H9 (cell line): ENCODE measurements around the gene RAD18. TPM values are rescaled to one million over a fixed set of nuclear protein-coding genes. Genes with fewer than 3 reads are reported as not detected.

Experiments
- DNase-seq: peaks from one replicate; pipeline ENCODE4 v3.0.0-alpha.2; 2017
- H2AFZ ChIP-seq: one replicate; pipeline ENCODE4 v1.6.1; 2013; ENCODE audit warnings: mild to moderate bottlenecking, low read length, control low read depth, moderate library complexity
- H2AK5ac ChIP-seq: 2 replicates; pipeline ENCODE4 v1.6.1; 2013; ENCODE audit warnings: low read length, control low read depth, mixed read lengths; ENCODE audit not compliant: insufficient read length
- H2BK120ac ChIP-seq: one replicate; pipeline ENCODE4 v1.6.1; 2013; ENCODE audit warnings: low read depth, mild to moderate bottlenecking, low read length, control low read depth, inconsistent platforms; ENCODE audit not compliant: poor library complexity, severe bottlenecking
- H2BK12ac ChIP-seq: 2 replicates; pipeline ENCODE4 v1.6.1; 2013; ENCODE audit warnings: low read length, control low read depth, mixed read lengths, low read depth; ENCODE audit not compliant: insufficient read length
- H2BK15ac ChIP-seq: 2 replicates; pipeline ENCODE4 v1.6.1; 2013; ENCODE audit warnings: low read depth, low read length, control low read depth
- H2BK20ac ChIP-seq: one replicate; pipeline ENCODE4 v1.6.1; 2013; ENCODE audit warnings: low read depth, mild to moderate bottlenecking, low read length, control low read depth, inconsistent platforms; ENCODE audit not compliant: poor library complexity, severe bottlenecking
- H2BK5ac ChIP-seq: 2 replicates; pipeline ENCODE4 v1.6.1; 2013; ENCODE audit warnings: low read length, control low read depth, mixed read lengths; ENCODE audit not compliant: insufficient read length
- H3K14ac ChIP-seq: 2 replicates; pipeline ENCODE4 v1.6.1; 2013; ENCODE audit warnings: low read length, control low read depth; ENCODE audit not compliant: insufficient read depth
- H3K18ac ChIP-seq: 2 replicates; pipeline ENCODE4 v1.6.1; 2013; ENCODE audit warnings: low read depth, mild to moderate bottlenecking, mixed read lengths, low read length, control low read depth; ENCODE audit not compliant: insufficient read length
- H3K23ac ChIP-seq: 2 replicates; pipeline ENCODE4 v1.6.1; 2013; ENCODE audit warnings: low read length, control low read depth, mixed read lengths, low read depth; ENCODE audit not compliant: insufficient read length
- H3K23me2 ChIP-seq: 2 replicates; pipeline ENCODE4 v1.6.1; 2013; ENCODE audit warnings: low read depth, mild to moderate bottlenecking, mixed read lengths, low read length, control low read depth; ENCODE audit not compliant: insufficient read length, poor library complexity, severe bottlenecking
- H3K27ac ChIP-seq: 2 replicates; pipeline ENCODE4 v1.5.1; 2013; ENCODE audit warnings: low read length, control low read depth, mixed read lengths, low read depth; ENCODE audit not compliant: insufficient read length
- H3K27me3 ChIP-seq: 2 replicates; pipeline ENCODE4 v1.6.1; 2013; ENCODE audit warnings: low read length, control low read depth, inconsistent platforms; ENCODE audit not compliant: insufficient read depth
- H3K4ac ChIP-seq: 2 replicates; pipeline ENCODE4 v1.6.1; 2013; ENCODE audit warnings: low read depth, mild to moderate bottlenecking, control low read depth, inconsistent platforms, low read length, moderate library complexity
- H3K4me1 ChIP-seq: 2 replicates; pipeline ENCODE4 v1.6.1; 2013; ENCODE audit warnings: low read length, control low read depth, inconsistent platforms; ENCODE audit not compliant: insufficient read depth
- H3K4me2 ChIP-seq: 2 replicates; pipeline ENCODE4 v1.6.1; 2013; ENCODE audit warnings: low read length, control low read depth, mixed read lengths; ENCODE audit not compliant: insufficient read length, insufficient read depth
- H3K56ac ChIP-seq: 2 replicates; pipeline ENCODE4 v1.6.1; 2013; ENCODE audit warnings: low read depth, mild to moderate bottlenecking, mixed read lengths, low read length, control low read depth; ENCODE audit not compliant: insufficient read length
- H3K79me1 ChIP-seq: 2 replicates; pipeline ENCODE4 v1.6.1; 2013; ENCODE audit warnings: low read depth, mild to moderate bottlenecking, moderate library complexity, low read length, control low read depth, inconsistent platforms; ENCODE audit not compliant: insufficient read depth, poor library complexity, severe bottlenecking
- H3K79me2 ChIP-seq: 2 replicates; pipeline ENCODE4 v1.6.1; 2013; ENCODE audit warnings: low read length, control low read depth, inconsistent platforms; ENCODE audit not compliant: insufficient read depth
- H3K9ac ChIP-seq: 2 replicates; pipeline ENCODE4 v1.6.1; 2013; ENCODE audit warnings: low read length, control low read depth, mixed read lengths; ENCODE audit not compliant: insufficient read length; ENCODE audit errors: extremely low read depth
- H3K9me3 ChIP-seq: one replicate; pipeline ENCODE4 v1.6.1; 2013; ENCODE audit warnings: low read depth, low read length, inconsistent platforms; ENCODE audit not compliant: control insufficient read depth
- H3T11ph ChIP-seq: one replicate; pipeline ENCODE4 v1.6.1; 2013; ENCODE audit warnings: mild to moderate bottlenecking, low read length, control low read depth, inconsistent platforms
- H4K20me1 ChIP-seq: one replicate; pipeline ENCODE4 v1.6.1; 2013; ENCODE audit not compliant: control insufficient read depth, insufficient read length, insufficient read depth
- H4K5ac ChIP-seq: 2 replicates; pipeline ENCODE4 v1.6.1; 2013; ENCODE audit warnings: low read depth, mild to moderate bottlenecking, mixed read lengths, low read length, control low read depth; ENCODE audit not compliant: insufficient read length
- H4K8ac ChIP-seq: replicated peaks from 2 replicates; pipeline ENCODE4 v1.6.1; 2013; ENCODE audit warnings: low read length, control low read depth, mixed read lengths, low read depth; ENCODE audit not compliant: insufficient read length
- H4K91ac ChIP-seq: 2 replicates; pipeline ENCODE4 v1.6.1; 2013; ENCODE audit warnings: low read depth, mild to moderate bottlenecking, moderate library complexity, mixed read lengths, low read length, control low read depth; ENCODE audit not compliant: insufficient read length
- H3K27ac Mint-ChIP-seq, 3 experiments: 2 replicates in 2 of 3; 3 replicates in 1 of 3; pipeline ENCODE4 v1.8.0; 2020 to 2021; ENCODE audit warnings: mixed read lengths in 3 of 3, mild to moderate bottlenecking in 1 of 3, moderate library complexity in 1 of 3
- H3K27me3 Mint-ChIP-seq: 2 replicates; pipeline ENCODE4 v1.8.0; 2021; ENCODE audit warnings: low read depth, mild to moderate bottlenecking, moderate library complexity, mixed read lengths
- H3K36me3 Mint-ChIP-seq, 3 experiments: 2 replicates in 2 of 3; 3 replicates in 1 of 3; pipeline ENCODE4 v1.8.0; 2020 to 2021; ENCODE audit warnings: low read depth in 3 of 3, mixed read lengths in 3 of 3; ENCODE audit not compliant: insufficient read depth in 1 of 3
- H3K4me1 Mint-ChIP-seq, 2 experiments: 2 replicates each; pipeline ENCODE4 v1.8.0; 2020; ENCODE audit warnings: mixed read lengths in 2 of 2
- H3K4me3 Mint-ChIP-seq, 2 experiments: 2 replicates in 1 of 2; 3 replicates in 1 of 2; pipeline ENCODE4 v1.8.0; 2020 to 2021; ENCODE audit warnings: mild to moderate bottlenecking in 2 of 2, mixed read lengths in 2 of 2, moderate library complexity in 1 of 2
- H3K9me3 Mint-ChIP-seq, 2 experiments: 2 replicates in 1 of 2; 3 replicates in 1 of 2; pipeline ENCODE4 v1.8.0; 2020; ENCODE audit warnings: mild to moderate bottlenecking in 2 of 2, mixed read lengths in 2 of 2, moderate library complexity in 1 of 2
- CTCF ChIP-seq: fragments of 200-600 bp; sonication (generic); conservative IDR thresholded peaks from 3 replicates; pipeline ENCODE4 v1.8.0; 2021; ENCODE audit warnings: antibody characterized with exemption, mild to moderate bottlenecking
- WGBS: extraction: QIAGEN DNeasy Blood & Tissue Kit; methylation state at CpG from one replicate; pipeline ENCODE4 v1.1.7; 2013; ENCODE audit warnings: missing lambda C conversion rate, low lambda C conversion rate, mixed read lengths; ENCODE audit not compliant: insufficient read length; ENCODE audit errors: extremely low coverage; 5-methylcytosine and 5-hydroxymethylcytosine counted together
- total RNA-seq: library from RNA; stranded (reverse); gene quantifications from 2 replicates; pipeline ENCODE4 v1.2.1, GENCODE V29; 2021

Gene RAD18
- total RNA-seq, 1 experiment from 2014 or later = 27.8 TPM

GRCh38 chr3:8864402-8865350, 98.6 kb downstream of the RAD18 start:
- H3K9ac ChIP-seq = no peak overlapping the region
- H3K56ac ChIP-seq = no peak overlapping the region
- Mint-ChIP-seq H3K4me3 (no peak overlapping the region), H3K36me3 (no peaks in the 10 kb centered on the region; a peak in 1 of 7 replicates), H3K4me1 (peaks cover 8 to 10% of the 10 kb centered on the region in 2 experiments), H3K9me3 (no peaks in the 10 kb centered on the region), H3K27me3 (no peaks in the 10 kb centered on the region), H3K27ac (no peak overlapping the region)
- H4K8ac ChIP-seq = no peak overlapping the region
- DNase-seq = no peak
- no peak overlapping the region for H2AFZ ChIP-seq
- no peaks in the 10 kb centered on the region for H3K79me2 ChIP-seq
- H3K4ac ChIP-seq = no peak overlapping the region
- H2BK5ac ChIP-seq = no peak overlapping the region
- peaks cover under 1% of the 10 kb centered on the region; the same call in 1 of the 2 replicates for H3K4me1 ChIP-seq
- no peak overlapping the region for H3K23ac ChIP-seq
- H3K27me3 ChIP-seq = no peaks in the 10 kb centered on the region
- no peaks in the 10 kb centered on the region for H3K9me3 ChIP-seq
- H2AK5ac ChIP-seq = no peak overlapping the region
- no peak overlapping the region for H3T11ph ChIP-seq
- H3K23me2 ChIP-seq = no peaks in the 10 kb centered on the region
- H4K20me1 ChIP-seq = no peaks in the 10 kb centered on the region
- H3K79me1 ChIP-seq = no peaks in the 10 kb centered on the region
- H2BK20ac ChIP-seq = no peak overlapping the region
- no peak overlapping the region for H4K5ac ChIP-seq
- no peak overlapping the region for H2BK120ac ChIP-seq
- no peak overlapping the region for H3K18ac ChIP-seq
- no peak overlapping the region for H3K4me2 ChIP-seq
- no peak overlapping the region for H4K91ac ChIP-seq
- H2BK15ac ChIP-seq = no peak overlapping the region
- no CpG with 5 or more reads among the region's 16 CpGs for WGBS
- no peak overlapping the region for H2BK12ac ChIP-seq
- no peak for TF ChIP-seq CTCF
- no peak overlapping the region for H3K27ac ChIP-seq
- no peak overlapping the region for H3K14ac ChIP-seq
